ENCODE results near the gene STX5.

DNA sequence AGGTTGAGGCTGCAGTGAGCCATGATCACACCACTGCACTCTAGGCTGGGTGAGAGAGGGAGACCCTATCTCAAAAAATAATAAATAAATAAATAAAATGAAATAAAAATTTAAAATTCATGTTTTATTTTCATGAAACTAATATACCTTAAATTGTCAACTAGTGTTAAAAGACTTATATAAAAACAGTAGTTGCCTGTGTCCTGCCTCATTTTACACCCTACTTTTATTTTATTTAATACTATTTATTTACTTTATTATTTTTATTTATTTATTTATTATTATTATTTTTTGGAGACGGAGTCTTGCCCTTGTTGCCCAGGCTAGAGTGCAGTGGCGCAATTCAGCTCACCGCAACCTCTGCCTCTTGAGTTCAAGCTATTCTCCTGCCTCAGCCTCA, 12.3 kb upstream of the STX5 start:
- TF ChIP-seq, protein P1, sequence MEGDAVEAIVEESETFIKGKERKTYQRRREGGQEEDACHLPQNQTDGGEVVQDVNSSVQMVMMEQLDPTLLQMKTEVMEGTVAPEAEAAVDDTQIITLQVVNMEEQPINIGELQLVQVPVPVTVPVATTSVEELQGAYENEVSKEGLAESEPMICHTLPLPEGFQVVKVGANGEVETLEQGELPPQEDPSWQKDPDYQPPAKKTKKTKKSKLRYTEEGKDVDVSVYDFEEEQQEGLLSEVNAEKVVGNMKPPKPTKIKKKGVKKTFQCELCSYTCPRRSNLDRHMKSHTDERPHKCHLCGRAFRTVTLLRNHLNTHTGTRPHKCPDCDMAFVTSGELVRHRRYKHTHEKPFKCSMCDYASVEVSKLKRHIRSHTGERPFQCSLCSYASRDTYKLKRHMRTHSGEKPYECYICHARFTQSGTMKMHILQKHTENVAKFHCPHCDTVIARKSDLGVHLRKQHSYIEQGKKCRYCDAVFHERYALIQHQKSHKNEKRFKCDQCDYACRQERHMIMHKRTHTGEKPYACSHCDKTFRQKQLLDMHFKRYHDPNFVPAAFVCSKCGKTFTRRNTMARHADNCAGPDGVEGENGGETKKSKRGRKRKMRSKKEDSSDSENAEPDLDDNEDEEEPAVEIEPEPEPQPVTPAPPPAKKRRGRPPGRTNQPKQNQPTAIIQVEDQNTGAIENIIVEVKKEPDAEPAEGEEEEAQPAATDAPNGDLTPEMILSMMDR (conservative IDR thresholded peaks at IDR 0.05; ENCODE audit: low read length): no peak
- TF ChIP-seq EZH2phosphoT487 (IDR thresholded peaks at IDR 0.05; ENCODE audit: borderline replicate concordance, low read depth, low read length): no peak

All from OCI-LY7 (cell line).